Neural cell (in vitro differentiated cells): ENCODE measurements around the gene FRK. TPM values are rescaled to one million over a fixed set of nuclear protein-coding genes. Genes with fewer than 3 reads are reported as not detected.
"Not testable (repeated sequence)": the region's sequence is repeated elsewhere in the genome, so short reads cannot be mapped to it uniquely, and the experiment has no call there.

Experiments used
- H2AFZ ChIP-seq: fragments of 200-600, 300-800 bp; sonication (generic), shearing (Covaris generic); 2 replicates; pipeline ENCODE4 v1.6.0; 2014; ENCODE audit warnings: low read depth, mild to moderate bottlenecking, antibody characterized with exemption, low read length, moderate library complexity
- H3F3A ChIP-seq: fragments of 200-600 bp; shearing (Covaris generic); 2 replicates; pipeline ENCODE4 v1.6.1; 2016; ENCODE audit warnings: mild to moderate bottlenecking, moderate library complexity, mixed read lengths, antibody characterized with exemption, low read length; ENCODE audit not compliant: insufficient read depth, poor library complexity, severe bottlenecking
- H3K27ac ChIP-seq: fragments of 200-600, 300-800 bp; sonication (generic), shearing (Covaris generic); 2 replicates; pipeline ENCODE4 v1.5.1; 2014; ENCODE audit warnings: mild to moderate bottlenecking, low read length, moderate library complexity
- H3K27me3 ChIP-seq: fragments of 300-800, 200-600 bp; sonication (generic), shearing (Covaris generic); 2 replicates; pipeline ENCODE4 v1.6.0; 2014; ENCODE audit warnings: mild to moderate bottlenecking, low read depth, low read length, moderate library complexity; ENCODE audit not compliant: insufficient read depth
- H3K36me3 ChIP-seq: fragments of 300-800, 200-600 bp; sonication (generic), shearing (Covaris generic); 2 replicates; pipeline ENCODE4 v1.5.1; 2014; ENCODE audit warnings: mild to moderate bottlenecking, antibody characterized with exemption, low read length, moderate library complexity; ENCODE audit not compliant: insufficient read depth
- H3K4me2 ChIP-seq: fragments of 300-800, 200-600 bp; sonication (generic), shearing (Covaris generic); 2 replicates; pipeline ENCODE4 v1.6.0; 2014; ENCODE audit warnings: mild to moderate bottlenecking, low read length
- H3K4me3 ChIP-seq: fragments of 300-800, 200-600 bp; sonication (generic), shearing (Covaris generic); 2 replicates; pipeline ENCODE4 v1.5.1; 2014; ENCODE audit warnings: mild to moderate bottlenecking, low read length, moderate library complexity
- H3K79me2 ChIP-seq: fragments of 200-600 bp; shearing (Covaris generic); replicated peaks from 2 replicates; pipeline ENCODE4 v1.6.0; 2014; ENCODE audit warnings: mild to moderate bottlenecking, low read length, moderate library complexity; ENCODE audit not compliant: insufficient read depth
- H3K9ac ChIP-seq: fragments of 300-800, 200-600 bp; sonication (generic), shearing (Covaris generic); 2 replicates; pipeline ENCODE4 v1.6.1; 2016; ENCODE audit warnings: mild to moderate bottlenecking, low read length, mixed read lengths
- H3K9me2 ChIP-seq: fragments of 200-600 bp; shearing (Covaris generic); 2 replicates; pipeline ENCODE4 v1.6.1; 2016; ENCODE audit warnings: mild to moderate bottlenecking, low read length, mixed read lengths; ENCODE audit not compliant: insufficient read depth
- H3K9me3 ChIP-seq: fragments of 200-600, 300-800 bp; sonication (generic), shearing (Covaris generic); 2 replicates; pipeline ENCODE4 v1.6.1; 2016; ENCODE audit warnings: mild to moderate bottlenecking, mixed run types, low read length, moderate library complexity, mixed read lengths
- H4K20me1 ChIP-seq: fragments of 200-600 bp; shearing (Covaris generic); 2 replicates; pipeline ENCODE4 v1.6.1; 2016; ENCODE audit warnings: mild to moderate bottlenecking, mixed run types; ENCODE audit not compliant: insufficient read depth
- EP300 ChIP-seq: fragments of 450-650 bp; conservative IDR thresholded peaks from 2 replicates; pipeline ENCODE4 v1.6.1; 2014; ENCODE audit warnings: antibody characterized with exemption, mild to moderate bottlenecking, moderate library complexity; ENCODE audit not compliant: poor library complexity, severe bottlenecking
- EZH2 ChIP-seq: fragments of 200-600, 300-800 bp; shearing (Covaris generic), sonication (generic); IDR thresholded peaks from 2 replicates; pipeline ENCODE4 v1.6.1; 2014; ENCODE audit warnings: antibody characterized with exemption, low read length, borderline replicate concordance, mild to moderate bottlenecking; ENCODE audit not compliant: insufficient read depth, poor library complexity, severe bottlenecking
- MXI1 ChIP-seq: fragments of 450-650 bp; conservative IDR thresholded peaks from 2 replicates; pipeline ENCODE4 v1.6.1; 2014; ENCODE audit warnings: antibody characterized with exemption, mild to moderate bottlenecking; ENCODE audit not compliant: poor library complexity, severe bottlenecking
- POLR2AphosphoS5 ChIP-seq: IDR thresholded peaks from 2 replicates; pipeline ENCODE4 v1.6.1; 2012
- RAD21 ChIP-seq: fragments of 450-650 bp; conservative IDR thresholded peaks from 2 replicates; pipeline ENCODE4 v1.6.1; 2014; ENCODE audit warnings: antibody characterized with exemption, mild to moderate bottlenecking, moderate library complexity
- REST ChIP-seq: IDR thresholded peaks from 2 replicates; pipeline ENCODE4 v1.6.1; 2012; ENCODE audit warnings: borderline replicate concordance
- SMC3 ChIP-seq: fragments of 450-650 bp; conservative IDR thresholded peaks from 2 replicates; pipeline ENCODE4 v1.6.1; 2014; ENCODE audit warnings: antibody characterized with exemption, mild to moderate bottlenecking, moderate library complexity; ENCODE audit not compliant: poor library complexity
- TAF1 ChIP-seq: IDR thresholded peaks from 2 replicates; pipeline ENCODE4 v1.6.1; 2012; ENCODE audit warnings: low read depth
- polyA plus RNA-seq: library from polyadenylated mRNA; depleted of rRNA; stranded (reverse); fragments of >200 nt; gene quantifications from 2 replicates; pipeline ENCODE4 v1.2.3, GENCODE V29; 2014
- TF ChIP-seq, protein P1 (sequence below): fragments of 450-650 bp; IDR thresholded peaks from 2 replicates; pipeline ENCODE4 v1.5.1; 2014; ENCODE audit warnings: antibody characterized with exemption, mild to moderate bottlenecking, moderate library complexity; ENCODE audit not compliant: poor library complexity, severe bottlenecking

Gene FRK
- polyA plus RNA-seq, 1 donor from 2014 or later: not detected

DNA sequence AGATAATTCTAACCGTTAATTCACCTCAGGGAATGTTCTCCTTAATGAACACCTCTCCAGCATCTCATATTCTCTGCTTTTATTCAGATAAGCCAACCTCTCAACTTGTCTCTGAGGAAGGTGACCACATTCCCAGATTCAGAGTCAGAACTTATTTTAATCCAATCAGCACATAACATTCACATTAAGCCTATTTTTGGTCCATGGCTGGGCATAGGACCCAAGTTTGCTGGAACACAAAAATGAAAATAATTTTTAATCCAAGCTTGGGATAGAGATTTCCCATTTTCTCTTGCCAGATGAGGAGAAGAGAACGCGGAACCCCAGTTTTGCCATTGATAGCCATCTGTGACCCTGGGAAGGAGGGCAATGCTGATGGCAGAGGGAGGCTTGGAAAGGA is 126.5 kb downstream of the FRK start:
- no peaks in the 10 kb centered on the region for H4K20me1 ChIP-seq
- no peaks in the 10 kb centered on the region for H3K27me3 ChIP-seq
- H3K79me2 ChIP-seq: no peaks in the 10 kb centered on the region
- H3K27ac ChIP-seq: no peak overlapping the region
- H3K9me3 ChIP-seq: no peaks in the 10 kb centered on the region
- no peak overlapping the region for H3K4me2 ChIP-seq
- H3F3A ChIP-seq: no peaks in the 10 kb centered on the region
- no peak overlapping the region for H3K9ac ChIP-seq
- no peak for TF ChIP-seq POLR2AphosphoS5
- TF ChIP-seq MXI1: no peak
- no peak for TF ChIP-seq EZH2
- no peak for TF ChIP-seq EP300
- TF ChIP-seq SMC3: no peak
- TF ChIP-seq RAD21: no peak
- TF ChIP-seq, protein P1, sequence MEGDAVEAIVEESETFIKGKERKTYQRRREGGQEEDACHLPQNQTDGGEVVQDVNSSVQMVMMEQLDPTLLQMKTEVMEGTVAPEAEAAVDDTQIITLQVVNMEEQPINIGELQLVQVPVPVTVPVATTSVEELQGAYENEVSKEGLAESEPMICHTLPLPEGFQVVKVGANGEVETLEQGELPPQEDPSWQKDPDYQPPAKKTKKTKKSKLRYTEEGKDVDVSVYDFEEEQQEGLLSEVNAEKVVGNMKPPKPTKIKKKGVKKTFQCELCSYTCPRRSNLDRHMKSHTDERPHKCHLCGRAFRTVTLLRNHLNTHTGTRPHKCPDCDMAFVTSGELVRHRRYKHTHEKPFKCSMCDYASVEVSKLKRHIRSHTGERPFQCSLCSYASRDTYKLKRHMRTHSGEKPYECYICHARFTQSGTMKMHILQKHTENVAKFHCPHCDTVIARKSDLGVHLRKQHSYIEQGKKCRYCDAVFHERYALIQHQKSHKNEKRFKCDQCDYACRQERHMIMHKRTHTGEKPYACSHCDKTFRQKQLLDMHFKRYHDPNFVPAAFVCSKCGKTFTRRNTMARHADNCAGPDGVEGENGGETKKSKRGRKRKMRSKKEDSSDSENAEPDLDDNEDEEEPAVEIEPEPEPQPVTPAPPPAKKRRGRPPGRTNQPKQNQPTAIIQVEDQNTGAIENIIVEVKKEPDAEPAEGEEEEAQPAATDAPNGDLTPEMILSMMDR: no peak
- TF ChIP-seq TAF1: no peak
- TF ChIP-seq REST: no peak
- H3K4me3 ChIP-seq: no peak overlapping the region
- H2AFZ ChIP-seq: no peak overlapping the region
- H3K9me2 ChIP-seq: no peaks in the 10 kb centered on the region
- H3K36me3 ChIP-seq: no peaks in the 10 kb centered on the region

GRCh38 chr6:115932481-115932880 is 128.2 kb downstream of the FRK start:
- no peak overlapping the region for H3K4me2 ChIP-seq
- H3K36me3 ChIP-seq: no peaks in the 10 kb centered on the region
- no peak overlapping the region for H2AFZ ChIP-seq
- H3K27me3 ChIP-seq: no peaks in the 10 kb centered on the region
- no peaks in the 10 kb centered on the region for H3F3A ChIP-seq
- H3K9me2 ChIP-seq: no peaks in the 10 kb centered on the region
- no peak overlapping the region for H3K4me3 ChIP-seq
- H4K20me1 ChIP-seq: no peaks in the 10 kb centered on the region
- H3K27ac ChIP-seq: no peak overlapping the region
- no peaks in the 10 kb centered on the region for H3K9me3 ChIP-seq
- H3K79me2 ChIP-seq: no peaks in the 10 kb centered on the region
- H3K9ac ChIP-seq: no peak overlapping the region
- TF ChIP-seq EP300 (no peak), TAF1 (no peak), SMC3 (no peak), POLR2AphosphoS5 (no peak), REST (no peak), RAD21 (no peak), EZH2 (no peak), MXI1 (no peak)
- TF ChIP-seq, protein P1: no peak

DNA sequence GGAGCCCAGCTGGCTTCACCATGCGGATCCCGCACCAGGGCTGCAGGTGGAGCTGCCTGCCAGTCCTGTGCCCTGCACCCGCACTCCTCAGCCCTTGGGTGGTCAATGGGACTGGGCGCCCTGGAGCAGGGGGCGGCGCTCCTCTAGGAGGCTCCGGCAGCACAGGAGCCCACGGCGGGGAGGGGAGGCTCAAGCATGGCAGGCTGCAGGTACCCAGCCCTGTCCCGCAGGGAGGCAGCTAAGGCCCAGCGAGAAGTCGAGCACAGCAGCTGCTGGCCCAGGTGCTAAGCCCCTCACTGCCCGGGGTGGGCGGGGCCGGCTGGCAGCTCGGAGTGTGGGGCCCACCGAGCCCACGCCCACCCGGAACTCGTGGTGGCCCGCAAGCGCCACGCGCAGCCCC is 132.7 kb downstream of the FRK start:
- not testable (repeated sequence) for H3K27me3 ChIP-seq, H4K20me1 ChIP-seq, H3K36me3 ChIP-seq, H3K4me3 ChIP-seq, H3K4me2 ChIP-seq, H2AFZ ChIP-seq, H3K79me2 ChIP-seq, H3F3A ChIP-seq, H3K27ac ChIP-seq, H3K9ac ChIP-seq, H3K9me2 ChIP-seq, H3K9me3 ChIP-seq
